Measurements from ENCODE around the gene NMUR2. TPM values are rescaled to one million over a fixed set of nuclear protein-coding genes. Genes with fewer than 3 reads are reported as not detected.
A peak's percentile ranks its signal among the peaks of the same experiment; 100 is the strongest.

NMUR2 gene
- total RNA-seq, 1 donor from 2014 or later = not detected

DNA sequence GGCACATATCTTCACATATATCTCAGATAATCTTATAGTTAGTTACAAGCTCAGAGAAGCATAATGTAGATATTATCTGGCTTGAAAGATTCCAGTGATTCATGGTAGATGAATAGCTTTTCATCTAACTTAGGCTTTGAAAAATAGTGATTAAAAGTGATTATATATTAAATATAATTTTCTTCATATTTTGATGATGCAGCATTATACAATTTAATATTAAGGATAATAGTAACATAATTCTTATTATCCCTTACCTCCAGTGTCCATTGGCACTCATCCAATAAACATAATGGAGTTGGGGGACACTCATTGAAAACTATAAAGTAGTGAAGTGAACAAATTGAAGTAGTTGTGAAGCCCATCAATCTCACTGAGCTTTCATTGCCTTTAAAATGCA lies 35.8 kb downstream of the NMUR2 start:
- DNase-seq (ENCODE audit: low read depth) = no peak

DNA sequence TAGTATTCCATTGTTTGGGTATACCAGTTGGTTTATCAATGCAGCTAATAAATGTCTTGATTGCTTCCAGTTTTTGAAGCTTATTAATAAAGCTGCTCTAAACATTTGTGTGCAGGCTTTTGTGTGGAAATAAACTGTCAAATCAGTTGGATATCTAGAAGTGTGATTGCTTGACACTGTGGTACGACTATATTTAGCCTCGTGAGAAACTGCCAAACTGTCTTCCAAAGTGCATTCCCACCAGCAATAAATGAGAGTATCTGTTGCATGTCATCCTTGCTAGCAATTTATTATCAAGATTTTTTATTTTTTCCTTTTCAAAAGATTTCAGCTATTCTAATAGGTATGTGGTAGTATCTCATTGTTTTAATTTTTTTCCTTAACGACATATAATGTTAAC lies 37.5 kb downstream of the NMUR2 start:
- no peak for DNase-seq (ENCODE audit: low read depth)

DNA sequence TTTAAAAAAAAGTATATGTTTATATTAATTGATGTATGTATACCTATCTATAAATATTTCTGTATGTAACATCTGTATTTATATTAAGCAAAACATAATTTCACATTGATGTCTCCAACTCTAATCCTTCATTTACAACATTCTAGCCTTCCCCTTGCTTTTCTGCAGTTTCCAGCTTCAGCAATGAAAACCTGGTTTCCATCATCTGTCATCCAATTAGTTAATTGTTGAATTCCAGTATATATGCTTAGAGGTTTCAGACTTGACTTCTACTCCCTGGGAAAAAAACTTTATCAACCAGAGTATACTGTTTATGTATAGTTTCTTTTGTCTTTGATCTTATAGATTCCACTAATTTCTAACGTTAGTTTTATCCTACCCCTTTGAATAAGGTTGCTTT lies 38.4 kb downstream of the NMUR2 start:
- DNase-seq (ENCODE audit: low read depth) = no peak

DNA sequence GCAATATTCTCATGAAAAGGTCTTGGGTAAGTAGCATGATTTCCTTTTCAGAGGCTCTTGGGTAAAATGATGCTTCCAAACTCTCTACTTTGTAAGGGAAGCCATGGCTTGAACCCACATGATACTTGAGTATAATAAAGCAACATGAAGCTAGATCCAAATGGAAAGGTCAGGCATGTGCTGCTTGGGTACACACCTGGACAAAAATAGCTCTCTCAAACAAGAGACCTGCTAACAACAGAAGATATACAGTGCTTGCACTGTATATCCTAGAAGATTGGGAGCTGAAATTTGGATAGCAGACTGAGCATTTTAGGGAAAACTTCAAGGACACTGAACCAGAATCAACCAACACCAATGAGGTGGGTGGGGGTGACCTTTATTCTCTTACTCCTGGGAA lies 40.2 kb downstream of the NMUR2 start:
- DNase-seq (ENCODE audit: low read depth) = no peak

DNA sequence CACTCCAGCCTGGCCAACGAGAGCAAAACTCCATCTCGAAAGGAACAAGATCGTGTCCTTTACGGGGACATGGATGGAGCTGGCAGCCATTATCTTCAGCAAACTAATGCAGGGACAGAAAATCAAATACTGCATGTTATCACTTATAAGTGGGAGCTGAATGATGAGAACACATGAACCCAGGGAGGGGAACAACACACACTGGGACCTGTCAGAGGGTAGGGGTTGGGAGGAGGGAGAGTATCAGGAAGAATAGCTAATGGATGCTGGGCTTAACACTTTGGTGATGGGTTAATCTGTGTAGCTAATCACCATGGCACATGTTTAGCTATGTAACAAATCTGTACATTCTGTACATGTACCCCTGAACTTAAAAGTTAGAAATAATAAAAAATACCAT lies 40.9 kb downstream of the NMUR2 start:
- DNase-seq (ENCODE audit: low read depth) = no peak

DNA sequence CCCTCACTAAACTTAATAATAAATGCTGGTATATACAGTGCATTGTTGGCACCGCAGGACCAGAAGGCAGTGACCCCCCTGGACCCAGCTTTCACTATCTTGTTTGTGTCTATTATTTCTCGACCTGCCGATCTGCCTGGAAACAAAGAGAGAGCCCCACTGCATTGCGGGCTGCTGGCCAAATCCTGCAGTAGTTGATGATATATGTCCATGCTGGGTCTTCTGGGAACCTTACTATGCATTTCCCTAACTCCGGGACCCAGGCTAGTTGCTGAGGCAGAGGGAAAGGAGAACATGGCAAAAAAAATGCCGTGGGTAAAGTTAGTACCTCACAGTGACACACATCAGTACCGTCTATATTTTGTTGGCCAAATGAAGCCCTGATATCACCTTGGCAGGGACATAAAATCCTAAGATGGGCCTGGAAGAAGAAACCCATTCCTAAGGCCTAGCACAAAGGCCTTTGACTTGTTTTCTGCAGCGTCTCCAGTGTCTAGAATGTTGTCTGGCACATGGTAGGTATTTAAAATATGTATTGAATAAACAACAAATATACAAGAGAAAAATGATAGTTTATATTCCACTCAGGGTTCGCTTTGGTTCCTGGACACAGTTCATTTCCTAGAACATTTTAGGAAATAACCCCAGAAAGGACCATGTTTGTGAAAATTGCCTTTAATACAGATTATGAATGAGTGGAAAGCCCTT lies 46.1 kb downstream of the NMUR2 start:
- DNase-seq (ENCODE audit: low read depth) = no peak

DNA sequence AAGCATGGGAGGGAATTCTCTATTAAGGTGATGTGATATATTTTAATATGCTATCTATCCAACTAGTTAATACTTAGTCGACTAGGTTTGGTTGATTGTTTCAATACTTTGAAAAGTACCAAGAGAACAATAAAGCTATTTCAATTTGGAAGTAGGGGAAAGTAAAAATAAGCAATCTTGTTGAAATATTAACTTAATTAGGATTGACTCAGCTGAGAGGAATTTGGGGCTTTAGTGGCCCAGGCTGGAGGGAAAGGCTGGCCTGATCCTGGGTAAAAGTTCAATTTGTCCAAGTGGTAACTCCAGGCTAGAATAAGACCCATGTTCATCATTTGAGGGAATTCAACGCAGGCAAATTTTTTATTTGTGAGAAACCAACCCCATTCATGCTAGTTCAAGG lies 48.6 kb downstream of the NMUR2 start:
- DNase-seq (ENCODE audit: low read depth) = peak; percentile 64

DNA sequence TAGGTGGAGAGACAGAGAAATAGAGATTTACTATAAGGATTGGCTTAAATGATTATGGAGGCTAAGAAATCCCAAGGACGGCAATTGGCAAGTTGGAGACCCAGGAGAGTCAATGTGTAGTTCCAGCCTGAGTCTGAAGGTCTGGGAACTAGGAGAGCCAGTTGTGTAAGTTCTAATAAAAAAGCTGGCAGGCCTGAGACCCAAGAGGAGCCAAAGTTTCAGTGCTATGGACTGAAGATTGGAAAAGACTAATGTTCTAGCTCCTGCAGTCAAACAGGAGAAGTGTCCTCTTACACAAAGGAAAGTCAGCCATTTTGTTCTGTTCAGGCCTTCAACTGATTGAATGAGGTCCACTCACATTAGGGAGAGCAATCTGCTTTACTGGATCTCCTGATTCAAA lies 50.0 kb downstream of the NMUR2 start:
- no peak for DNase-seq (ENCODE audit: low read depth)

DNA sequence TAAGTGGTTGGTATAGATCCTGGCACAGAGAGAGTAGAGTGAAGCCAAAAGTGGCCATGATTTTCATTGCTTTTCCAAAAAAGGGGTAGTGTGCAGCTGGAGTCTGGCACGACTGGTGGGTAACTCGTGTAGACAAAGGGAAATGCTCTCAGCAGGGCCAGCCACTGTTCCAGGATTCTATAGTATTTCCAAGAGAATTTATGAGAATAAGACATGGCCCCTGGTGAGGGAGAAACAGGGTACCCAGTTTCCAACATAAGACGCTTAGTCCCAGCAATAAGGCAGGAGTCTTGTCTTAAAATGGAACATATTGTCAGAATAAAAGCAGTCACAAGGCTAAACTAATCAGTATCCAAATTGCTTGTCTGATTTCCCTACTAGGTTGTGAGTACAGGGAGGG lies 52.1 kb downstream of the NMUR2 start:
- DNase-seq (ENCODE audit: low read depth) = no peak

DNA sequence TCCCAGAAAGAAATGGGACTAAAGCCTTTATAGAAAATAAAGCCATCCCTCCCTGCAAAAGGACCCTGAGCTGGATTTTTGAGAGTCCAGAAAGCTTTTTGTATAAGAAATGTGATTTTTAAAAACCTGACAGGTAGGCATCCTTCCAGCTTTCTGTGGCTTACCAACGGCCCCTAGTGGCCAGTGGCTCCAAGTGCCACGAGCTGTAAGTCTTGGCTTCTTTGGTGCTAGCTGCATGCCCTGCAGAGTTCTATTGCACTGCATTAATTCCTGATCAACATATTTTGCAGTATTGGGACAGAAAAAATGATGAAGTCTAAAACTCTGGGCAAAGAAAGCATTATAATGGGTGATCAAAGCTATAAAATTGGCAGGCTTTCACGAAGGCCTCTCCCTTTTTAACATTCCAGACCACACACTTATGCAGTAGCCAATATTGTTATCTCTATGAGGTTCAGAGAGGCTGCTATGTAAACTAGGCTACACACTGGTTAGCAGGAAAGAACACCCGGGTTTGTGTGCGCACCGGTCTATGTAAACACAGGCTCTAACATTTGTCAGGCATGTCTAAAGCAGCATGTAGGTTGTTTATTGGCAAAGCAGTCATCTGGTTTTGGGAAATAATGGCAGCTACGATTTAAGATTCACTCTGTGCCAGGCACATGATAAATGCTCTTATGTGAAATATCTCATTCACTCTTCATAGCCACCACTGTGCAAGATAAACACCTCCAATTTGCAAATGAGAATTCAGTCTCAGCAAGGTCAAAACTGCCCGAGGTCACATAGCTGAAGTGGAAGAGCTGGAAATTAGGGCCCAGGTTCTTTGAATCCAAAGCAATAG lies 55.2 kb downstream of the NMUR2 start:
- DNase-seq (ENCODE audit: low read depth) = peak; percentile 20
